ENCODE results near the gene HIPK3. TPM values are rescaled to one million over a fixed set of nuclear protein-coding genes. Genes with fewer than 3 reads are reported as not detected.

Gene HIPK3
- total RNA-seq, 1 donor from 2014 or later = 139 TPM

GRCh38 chr11:33394431-33395109 lies 137.4 kb downstream of the HIPK3 start:
- DNase-seq = no peak

DNA sequence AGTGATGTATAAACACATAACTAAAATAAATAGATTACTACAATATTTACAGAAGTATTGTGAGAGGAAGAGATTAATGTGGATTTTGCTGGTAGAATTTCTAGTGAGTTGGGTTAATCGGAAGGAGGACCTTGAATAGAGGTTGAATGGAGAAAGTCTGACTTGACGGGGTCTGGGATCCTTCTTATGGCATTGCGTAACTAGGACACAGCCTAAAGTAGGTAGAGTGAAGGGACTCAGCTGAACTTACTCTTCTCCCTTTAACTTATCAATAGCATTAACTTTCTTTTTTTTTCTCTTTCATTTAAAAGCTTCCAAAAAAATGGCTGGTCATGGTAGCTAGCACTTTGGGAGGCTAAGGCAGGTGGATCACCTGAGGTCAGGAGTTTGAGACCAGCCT lies 139.2 kb downstream of the HIPK3 start:
- no peak for DNase-seq

- DNase-seq = no peak
Observed at GRCh38 chr11:33399421-33399820, 142.2 kb downstream of the HIPK3 start.

DNA sequence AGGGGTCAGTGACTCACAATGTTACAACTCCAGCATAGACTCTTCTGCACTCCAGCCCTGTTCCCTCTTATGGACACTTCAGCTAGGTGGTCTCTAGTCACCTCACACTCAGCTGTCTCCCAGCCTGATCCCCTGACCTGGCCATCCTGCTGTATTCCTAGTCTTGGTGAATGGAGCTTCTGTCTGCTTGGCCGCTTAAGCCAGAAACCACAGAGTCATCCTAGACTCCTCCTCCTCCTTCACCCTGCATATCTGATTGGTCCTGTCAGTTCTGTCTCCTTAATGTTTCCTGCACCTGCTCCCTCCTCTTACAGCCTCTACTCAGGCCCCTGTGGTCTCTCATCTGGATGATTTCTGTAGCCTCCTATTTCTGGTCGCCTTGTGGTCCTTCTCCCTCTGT lies 144.9 kb downstream of the HIPK3 start:
- no peak for DNase-seq

GRCh38 chr11:33403344-33403743 lies 146.2 kb downstream of the HIPK3 start:
- DNase-seq = no peak

DNA sequence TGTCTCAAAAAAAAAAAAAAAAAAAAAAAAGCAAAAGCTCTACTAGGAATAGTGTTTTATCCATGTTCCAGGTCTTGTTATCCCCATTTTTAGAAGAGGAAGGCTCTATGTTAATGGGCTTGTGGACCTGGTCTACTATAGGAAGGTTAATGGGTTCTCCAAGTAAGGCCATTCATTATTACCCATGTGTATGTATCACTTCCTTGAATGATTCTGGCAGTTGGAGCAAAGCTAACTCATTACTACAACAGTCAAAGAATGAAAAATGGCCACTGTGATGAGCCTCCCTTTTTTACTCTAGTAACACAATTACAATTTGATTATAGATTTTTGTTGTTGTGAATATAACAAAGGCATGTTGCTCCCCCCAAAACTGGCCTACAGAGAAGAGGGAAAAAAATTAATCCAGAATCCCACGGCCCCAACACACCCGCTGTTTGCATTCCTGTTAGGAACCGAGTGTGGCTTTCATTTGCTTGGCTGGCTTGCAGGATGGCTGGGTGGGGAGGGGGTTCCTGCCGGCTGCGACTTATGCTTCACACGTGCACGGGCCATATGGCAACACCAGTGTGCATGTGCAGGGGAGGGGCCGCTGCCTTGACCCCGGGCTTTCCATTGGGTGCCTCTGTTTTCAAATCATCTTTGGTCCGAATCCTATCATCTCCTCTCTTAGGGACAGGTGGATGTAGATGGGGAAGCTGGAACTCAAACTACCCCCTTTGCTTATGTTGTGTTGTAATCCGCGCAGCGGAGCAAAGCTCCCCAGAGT lies 148.8 kb downstream of the HIPK3 start:
- no peak for DNase-seq

Other genes with a start within 250 kb of the HIPK3 start
- 6.0 TPM for gene DEPDC7, start 241.5 kb upstream of the HIPK3 start, total RNA-seq
- gene TCP11L1, start 217.8 kb upstream of the HIPK3 start, total RNA-seq = 15.7 TPM
- gene CSTF3, start 95.9 kb upstream of the HIPK3 start, total RNA-seq = 33.4 TPM
- 1.1 TPM for gene KIAA1549L, start 118.7 kb downstream of the HIPK3 start, total RNA-seq